Left ventricle myocardium inferior (tissue), 1 donor: Measurements from ENCODE around the gene ALKBH4. TPM values are rescaled to one million over a fixed set of nuclear protein-coding genes. Genes with fewer than 3 reads are reported as not detected.
"Not testable (repeated sequence)": the region's sequence is repeated elsewhere in the genome, so short reads cannot be mapped to it uniquely, and the experiment has no call there.

Experiments
- DNase-seq: peaks from one replicate; pipeline ENCODE4 v3.0.0-alpha.2; 2020
- H3K27ac ChIP-seq: fragments of 200-600 bp; replicated peaks from 2 replicates; pipeline ENCODE4 v1.8.0; 2021
- H3K27me3 ChIP-seq: fragments of 200-600 bp; 2 replicates; pipeline ENCODE4 v1.8.0; 2021; ENCODE audit warnings: low read depth
- H3K36me3 ChIP-seq: fragments of 200-600 bp; 2 replicates; pipeline ENCODE4 v1.8.0; 2021
- H3K4me1 ChIP-seq: fragments of 200-600 bp; 2 replicates; pipeline ENCODE4 v1.8.0; 2021
- H3K4me3 ChIP-seq: fragments of 200-600 bp; 2 replicates; pipeline ENCODE4 v1.8.0; 2021; ENCODE audit warnings: mild to moderate bottlenecking, moderate library complexity
- H3K9me3 ChIP-seq: fragments of 200-600 bp; replicated peaks from 2 replicates; pipeline ENCODE4 v1.8.0; 2021
- intact Hi-C: fragments of 100-400 bp; cut with micrococcal nuclease; formaldehyde crosslinking; loops from one replicate; pipeline ENCODE4 v1.11.0; 2022
- long read RNA-seq: library from polyadenylated mRNA; unstranded; transcript quantifications from one replicate; pipeline ENCODE4 v2.0.0, GENCODE V29; 2021
- total RNA-seq: library from RNA; stranded (reverse); fragmentation: NEBNext Ultra II Directional; extraction: Animal tissue kit (Norgen Biotek cat#: 25700); gene quantifications from one replicate; pipeline ENCODE4 v1.2.1, GENCODE V29; 2021
- TF ChIP-seq, protein P1 (sequence below): fragments of 200-600 bp; IDR thresholded peaks from 2 replicates; pipeline ENCODE4 v1.8.0; 2021; ENCODE audit warnings: antibody characterized with exemption, mild to moderate bottlenecking, borderline replicate concordance
- donor health status: DM: no; HTN: yes; CAD: no; lungs with severe emphysema.

ALKBH4 gene
- 6.0 TPM for total RNA-seq
- long read RNA-seq, transcript ALKBH4-201 (3 exons, 2,105 nt): major isoform, 18 of 23 reads
- long read RNA-seq, partial matches to known transcripts: 0 of 23 reads
- long read RNA-seq, other reads (novel, unspliced or antisense): 4 of 23 reads

- Histone ChIP-seq H3K27ac (peak within 1 kb of the TSS; percentile 80), H3K9me3 (no peaks in the 10 kb centered on the region), H3K4me3 (peak within 1 kb of the TSS; percentile 85), H3K36me3 (peaks cover 1% of the 10 kb centered on the region), H3K27me3 (no peaks in the 10 kb centered on the region), H3K4me1 (peaks cover 42% of the 10 kb centered on the region)
- peak; percentile 96 for DNase-seq
- TF ChIP-seq, protein P1, sequence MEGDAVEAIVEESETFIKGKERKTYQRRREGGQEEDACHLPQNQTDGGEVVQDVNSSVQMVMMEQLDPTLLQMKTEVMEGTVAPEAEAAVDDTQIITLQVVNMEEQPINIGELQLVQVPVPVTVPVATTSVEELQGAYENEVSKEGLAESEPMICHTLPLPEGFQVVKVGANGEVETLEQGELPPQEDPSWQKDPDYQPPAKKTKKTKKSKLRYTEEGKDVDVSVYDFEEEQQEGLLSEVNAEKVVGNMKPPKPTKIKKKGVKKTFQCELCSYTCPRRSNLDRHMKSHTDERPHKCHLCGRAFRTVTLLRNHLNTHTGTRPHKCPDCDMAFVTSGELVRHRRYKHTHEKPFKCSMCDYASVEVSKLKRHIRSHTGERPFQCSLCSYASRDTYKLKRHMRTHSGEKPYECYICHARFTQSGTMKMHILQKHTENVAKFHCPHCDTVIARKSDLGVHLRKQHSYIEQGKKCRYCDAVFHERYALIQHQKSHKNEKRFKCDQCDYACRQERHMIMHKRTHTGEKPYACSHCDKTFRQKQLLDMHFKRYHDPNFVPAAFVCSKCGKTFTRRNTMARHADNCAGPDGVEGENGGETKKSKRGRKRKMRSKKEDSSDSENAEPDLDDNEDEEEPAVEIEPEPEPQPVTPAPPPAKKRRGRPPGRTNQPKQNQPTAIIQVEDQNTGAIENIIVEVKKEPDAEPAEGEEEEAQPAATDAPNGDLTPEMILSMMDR: peak; percentile 42
- intact Hi-C loops: no loop called here
Measured at GRCh38 chr7:102464577-102465280, at the start of gene ALKBH4, which contains the start of gene LRWD1. TSS of gene ALKBH4 (minus strand) at chr7:102464863. CDS start at chr7:102464836, 27 bp downstream. TSS of gene LRWD1 (plus strand) at chr7:102464984. CDS start at chr7:102465081, 97 bp downstream.

GRCh38 chr7:102512642-102513221 lies 48.1 kb upstream of the ALKBH4 start:
- Histone ChIP-seq H3K4me3 (peak overlapping the region; percentile 47), H3K27ac (peak overlapping the region; percentile 85)
- H3K4me1 ChIP-seq, H3K27me3 ChIP-seq, H3K9me3 ChIP-seq, intact Hi-C loops, H3K36me3 ChIP-seq: not testable (repeated sequence)
- peak; percentile 33 for DNase-seq

DNA sequence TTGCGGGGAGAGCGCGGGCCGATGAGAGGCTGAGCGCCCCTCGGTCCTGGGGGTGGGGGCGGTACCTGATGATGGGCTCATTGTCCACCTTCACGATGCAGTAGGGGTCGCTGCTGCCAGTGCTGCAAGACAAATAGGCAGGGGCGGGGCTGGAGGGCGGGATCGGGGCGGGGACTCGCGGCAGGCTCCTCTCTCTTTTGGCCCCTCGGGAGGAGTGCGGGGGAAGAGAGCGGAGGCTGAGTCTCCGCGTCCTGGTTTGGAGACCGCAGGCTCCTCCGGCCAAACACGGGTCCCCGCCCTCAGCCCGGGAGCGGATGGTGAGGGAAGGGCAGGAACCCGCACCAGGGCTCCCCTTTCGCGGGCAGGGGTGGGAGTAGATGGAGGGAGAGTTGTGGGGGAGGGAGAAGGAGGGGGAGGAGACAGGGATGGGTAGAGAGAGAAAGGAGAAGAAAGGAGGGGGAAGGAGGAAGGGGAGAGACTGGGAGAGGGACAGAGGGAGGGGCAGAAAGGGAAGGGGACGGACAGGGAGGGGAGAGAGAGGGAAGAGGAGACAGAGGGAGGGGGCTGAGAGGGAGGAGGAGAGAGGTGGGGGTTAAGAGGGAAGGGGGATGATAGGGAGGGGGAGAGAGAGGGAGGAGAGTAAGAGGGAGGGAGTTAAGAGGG lies 47.3 kb upstream of the ALKBH4 start:
- H3K4me3 ChIP-seq, intact Hi-C loops, H3K4me1 ChIP-seq, H3K9me3 ChIP-seq, H3K27me3 ChIP-seq, H3K27ac ChIP-seq, DNase-seq, H3K36me3 ChIP-seq: not testable (repeated sequence)

GRCh38 chr7:102510575-102510974 lies 45.9 kb upstream of the ALKBH4 start:
- peak; percentile 13 for DNase-seq
- intact Hi-C loops, H3K4me1 ChIP-seq, H3K27me3 ChIP-seq, H3K4me3 ChIP-seq, H3K36me3 ChIP-seq, H3K9me3 ChIP-seq, H3K27ac ChIP-seq: not testable (repeated sequence)

DNA sequence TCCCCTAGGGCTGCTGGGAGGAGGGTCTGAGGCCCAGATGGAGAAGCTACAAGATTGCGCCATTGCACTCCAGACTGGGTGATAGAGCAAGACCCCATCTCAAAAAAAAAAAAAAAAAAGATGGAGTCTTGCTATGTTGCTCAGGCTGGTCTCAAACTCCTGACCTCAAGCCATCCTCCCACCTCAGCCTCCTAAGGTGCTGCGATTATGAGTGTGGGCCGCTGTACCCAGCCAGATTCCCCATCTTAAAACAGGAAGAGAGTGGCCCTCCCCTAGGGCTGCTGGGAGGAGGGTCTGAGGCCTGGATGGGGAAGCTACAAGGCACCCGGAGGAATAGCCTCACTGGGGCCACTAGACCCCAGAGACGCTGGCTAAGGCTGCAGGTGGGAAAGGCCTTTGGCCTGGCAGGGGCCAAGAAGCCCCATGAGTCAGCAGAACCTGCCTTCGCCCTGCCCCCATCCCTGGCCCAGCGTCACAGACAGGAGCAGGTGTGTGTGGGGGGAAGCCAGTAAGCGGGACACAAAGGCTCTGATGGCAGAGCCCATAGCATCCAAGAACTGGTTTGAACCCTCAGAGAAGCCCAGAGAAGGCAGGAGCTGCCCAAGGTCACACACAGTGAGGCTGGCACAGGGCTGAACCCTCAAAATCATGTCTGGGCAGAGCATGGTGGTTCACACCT lies 42.9 kb upstream of the ALKBH4 start:
- H3K27me3 ChIP-seq, H3K36me3 ChIP-seq, intact Hi-C loops, H3K9me3 ChIP-seq, H3K27ac ChIP-seq, H3K4me1 ChIP-seq, H3K4me3 ChIP-seq: not testable (repeated sequence)
- DNase-seq: peak; percentile 15

DNA sequence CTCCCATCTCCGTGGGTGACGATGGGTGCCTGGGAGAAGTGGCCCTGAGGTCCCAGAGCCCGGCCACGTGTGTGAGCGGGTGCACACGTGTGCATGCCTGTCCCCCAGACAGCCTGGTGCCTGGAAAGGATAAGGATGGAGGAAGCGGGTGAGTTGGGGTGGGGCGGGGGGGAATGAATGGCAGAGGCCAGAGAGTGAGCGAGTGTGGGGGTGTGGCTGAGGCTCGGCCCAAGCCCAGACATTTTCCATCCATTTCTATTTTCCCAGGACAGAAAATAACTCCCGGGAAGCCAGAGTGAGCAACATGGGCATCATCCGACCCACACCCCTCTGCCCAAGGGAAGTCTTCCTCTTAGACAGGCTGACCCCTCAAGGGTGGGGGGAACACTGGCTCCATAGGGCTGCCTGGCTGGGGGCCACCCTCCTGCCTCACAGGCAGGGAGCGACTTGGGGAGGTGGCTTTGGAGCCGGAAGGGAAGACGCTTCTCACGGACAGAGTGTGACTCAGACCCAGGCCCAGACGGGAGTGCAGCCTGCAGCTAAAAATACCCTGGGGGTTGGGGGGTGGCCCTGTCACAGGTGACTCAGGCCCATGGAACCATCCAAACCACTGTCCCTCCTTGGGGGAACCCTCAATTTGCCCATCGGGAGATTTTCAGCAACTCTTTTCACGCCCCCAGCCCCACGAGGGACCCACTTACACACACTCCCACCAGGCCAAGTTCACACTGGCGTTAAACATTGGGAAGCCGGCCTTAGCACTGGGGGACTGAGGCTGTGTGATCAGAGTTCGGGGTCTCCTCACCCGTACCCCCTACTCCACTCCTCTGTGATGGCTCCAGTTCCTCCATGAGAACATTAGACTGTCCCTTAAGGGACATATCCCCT lies 40.9 kb upstream of the ALKBH4 start:
- intact Hi-C loops, H3K36me3 ChIP-seq, H3K9me3 ChIP-seq, H3K27me3 ChIP-seq, H3K4me3 ChIP-seq, H3K27ac ChIP-seq, H3K4me1 ChIP-seq: not testable (repeated sequence)
- peak; percentile 10 for DNase-seq

DNA sequence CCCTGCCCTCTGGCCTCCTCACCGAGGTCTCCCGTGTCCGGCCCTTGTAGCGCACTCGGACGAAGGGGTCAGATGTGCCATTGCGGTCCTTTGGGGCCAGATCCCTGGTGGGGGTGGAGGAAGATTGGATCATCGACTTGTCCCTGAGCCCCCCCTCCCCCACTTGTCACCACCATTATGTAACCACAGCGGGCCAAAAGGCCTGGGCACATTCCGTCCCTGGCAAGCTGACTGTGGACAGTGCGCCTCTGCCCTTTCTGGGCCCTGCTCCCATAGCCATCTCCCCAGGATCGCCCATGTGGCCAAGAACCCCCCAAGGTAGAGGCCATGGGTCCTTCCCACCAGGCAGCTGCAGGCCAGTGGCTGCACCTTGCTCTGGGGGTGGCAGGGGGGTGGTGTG lies 38.5 kb upstream of the ALKBH4 start:
- H3K27me3 ChIP-seq, H3K36me3 ChIP-seq, H3K27ac ChIP-seq, H3K9me3 ChIP-seq, H3K4me3 ChIP-seq, H3K4me1 ChIP-seq, DNase-seq, intact Hi-C loops: not testable (repeated sequence)

- not testable (repeated sequence) for DNase-seq
Measured at GRCh38 chr7:102498321-102498720, 33.7 kb upstream of the ALKBH4 start.

DNA sequence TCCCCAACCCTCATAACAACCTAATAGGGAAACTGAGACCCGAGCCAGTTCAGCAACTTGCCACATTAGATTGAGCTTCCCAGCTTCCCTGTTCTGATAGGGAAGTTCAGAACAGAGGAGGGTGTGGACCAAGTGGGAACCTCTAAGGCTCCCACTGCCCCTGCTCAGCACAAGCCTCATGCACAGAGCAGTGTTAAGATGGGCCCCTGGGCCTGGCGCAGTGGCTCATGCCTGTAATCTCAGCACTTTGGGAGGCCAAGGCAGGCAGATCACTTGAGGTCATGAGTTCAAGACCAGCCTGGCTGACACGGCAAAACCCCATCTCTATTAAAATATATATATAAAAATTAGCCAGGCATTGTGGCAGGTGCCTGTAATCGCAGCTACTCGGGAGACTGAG lies 32.6 kb upstream of the ALKBH4 start:
- DNase-seq, H3K27ac ChIP-seq, H3K27me3 ChIP-seq, H3K9me3 ChIP-seq, H3K4me3 ChIP-seq, H3K36me3 ChIP-seq, intact Hi-C loops, H3K4me1 ChIP-seq: not testable (repeated sequence)

More at GRCh38 chr7:102498321-102498720, 33.7 kb upstream of the ALKBH4 start:
- intact Hi-C loops, H3K36me3 ChIP-seq, H3K27ac ChIP-seq, H3K9me3 ChIP-seq, H3K27me3 ChIP-seq, H3K4me1 ChIP-seq, H3K4me3 ChIP-seq: not testable (repeated sequence)

DNA sequence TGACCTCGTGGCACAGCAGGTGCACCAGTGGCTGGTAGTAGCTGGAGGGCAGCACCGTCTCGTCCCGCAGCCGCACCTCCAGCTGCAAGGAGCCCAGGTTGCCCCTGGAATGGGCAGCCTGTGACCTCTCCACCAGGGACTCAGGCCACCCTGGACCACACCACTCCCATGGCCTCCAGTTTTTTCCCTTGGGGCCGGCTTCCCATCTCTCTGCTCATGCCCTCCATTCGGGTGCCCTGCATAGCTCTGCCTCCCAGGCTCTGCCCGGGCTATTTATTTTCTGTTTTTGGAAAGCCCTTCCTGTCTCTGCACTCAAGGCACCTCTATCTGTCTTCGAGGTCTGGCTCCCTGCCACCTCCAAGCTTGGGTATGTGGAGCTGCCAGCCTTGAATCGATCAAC lies 32.2 kb upstream of the ALKBH4 start:
- H3K27ac ChIP-seq: not testable (repeated sequence)

DNA sequence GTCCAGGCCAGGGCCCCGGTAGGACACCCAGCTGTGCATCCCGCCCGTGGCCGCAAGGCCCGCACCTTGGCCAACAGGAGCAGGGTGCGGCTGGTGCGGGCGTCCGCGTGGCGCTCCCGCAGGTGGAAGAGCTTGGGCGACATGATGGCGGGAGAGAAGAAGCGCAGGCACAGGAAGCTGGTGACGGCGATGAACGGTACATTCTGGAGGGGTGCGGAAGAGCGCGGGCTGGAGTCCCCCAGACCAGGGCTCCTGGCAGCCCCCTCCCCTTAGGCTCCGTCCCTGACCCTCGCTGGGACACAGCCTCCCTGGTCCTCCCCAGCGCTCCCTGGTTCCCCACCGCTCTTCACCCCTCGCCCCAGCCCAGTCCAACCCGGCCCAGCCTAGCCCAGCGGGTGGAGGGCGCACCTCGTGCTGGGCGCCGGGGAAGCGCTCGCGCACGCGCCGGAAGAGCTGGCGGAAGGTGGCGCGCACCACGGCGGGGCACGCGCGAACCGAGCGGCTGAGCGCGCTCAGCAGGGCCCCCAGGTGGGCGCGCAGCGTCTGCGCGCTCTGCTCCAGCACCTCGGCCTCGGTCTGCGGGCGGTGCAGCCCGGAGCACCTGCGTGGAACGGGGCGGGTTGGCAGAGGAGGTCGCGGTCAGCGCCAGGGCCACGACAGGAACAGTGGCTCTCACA lies 29.9 kb upstream of the ALKBH4 start:
- H3K4me3 ChIP-seq, H3K4me1 ChIP-seq, H3K27ac ChIP-seq, DNase-seq, H3K9me3 ChIP-seq, intact Hi-C loops, H3K27me3 ChIP-seq, H3K36me3 ChIP-seq: not testable (repeated sequence)

More for the DNA sequence above, 32.2 kb upstream of the ALKBH4 start:
- H3K4me3 ChIP-seq, intact Hi-C loops, H3K36me3 ChIP-seq, DNase-seq, H3K4me1 ChIP-seq, H3K27me3 ChIP-seq, H3K9me3 ChIP-seq: not testable (repeated sequence)
